Stimulated activated CD4-positive, alpha-beta T cell treated with anti-CD3 and anti-CD28 coated beads, Interleukin-12 subunit alpha, Interleukin-12 subunit beta, amount 100 ng/mL, for 4 hours (primary cell): ENCODE data around the gene LCTL.
"Not testable (repeated sequence)": the region's sequence is repeated elsewhere in the genome, so short reads cannot be mapped to it uniquely, and the experiment has no call there.

Experiments
- DNase-seq: peaks from one replicate; pipeline ENCODE4 v3.0.0-alpha.2; 2020

The LCTL gene

GRCh38 chr15:66564136-66565041 lies 1.4 kb downstream of the LCTL start:
- no peak for DNase-seq

DNA sequence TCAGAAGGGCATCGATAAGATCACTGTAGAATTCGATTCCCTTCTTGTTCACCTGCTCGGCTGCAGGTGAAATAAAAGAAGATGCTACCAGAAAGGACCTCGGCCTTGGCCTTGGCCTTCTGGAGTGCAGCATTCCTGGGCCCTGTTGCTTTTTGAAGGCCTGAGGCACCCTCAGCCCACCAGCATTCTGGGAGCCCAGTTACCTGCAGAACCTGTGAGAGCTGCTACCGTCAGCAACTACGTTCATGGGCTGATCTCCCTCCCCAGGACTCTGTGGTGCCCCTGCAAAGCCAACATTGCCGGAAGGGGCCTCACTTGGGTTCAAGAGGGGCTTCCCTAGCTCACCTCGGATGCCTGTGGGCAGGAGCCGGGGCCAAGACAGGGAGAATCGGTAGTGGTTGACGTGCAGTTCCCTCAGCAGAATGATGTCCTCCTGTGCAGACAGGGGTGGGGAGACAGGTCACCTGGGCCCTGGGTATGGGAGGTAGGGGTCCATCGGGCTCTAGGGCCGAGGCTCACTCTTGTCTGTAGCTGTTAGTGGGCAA lies 2.2 kb downstream of the LCTL start:
- no peak for DNase-seq

DNA sequence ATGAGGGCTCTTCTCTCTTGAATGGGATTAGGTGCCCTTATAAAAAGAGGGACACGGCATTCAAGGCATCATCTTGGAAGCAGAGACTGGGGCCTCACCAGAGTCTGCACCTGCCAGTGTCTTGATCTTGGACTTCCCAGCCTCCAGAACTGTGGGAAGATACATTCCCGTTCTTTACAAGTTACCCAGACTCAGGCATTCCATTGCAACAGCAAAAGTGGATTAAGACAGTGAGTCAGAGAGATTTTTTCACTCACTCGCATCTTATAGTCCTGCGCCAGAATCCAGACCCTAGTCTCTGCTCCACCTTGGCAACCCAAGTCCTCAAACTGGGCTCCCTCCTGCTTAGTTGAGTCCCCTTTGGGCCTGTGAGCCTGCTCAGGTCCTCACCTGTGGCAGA lies 2.7 kb downstream of the LCTL start:
- no peak for DNase-seq

GRCh38 chr15:66560856-66561525 lies 4.8 kb downstream of the LCTL start:
- DNase-seq, result no peak

GRCh38 chr15:66558271-66558670 lies 7.5 kb downstream of the LCTL start:
- no peak for DNase-seq

DNA sequence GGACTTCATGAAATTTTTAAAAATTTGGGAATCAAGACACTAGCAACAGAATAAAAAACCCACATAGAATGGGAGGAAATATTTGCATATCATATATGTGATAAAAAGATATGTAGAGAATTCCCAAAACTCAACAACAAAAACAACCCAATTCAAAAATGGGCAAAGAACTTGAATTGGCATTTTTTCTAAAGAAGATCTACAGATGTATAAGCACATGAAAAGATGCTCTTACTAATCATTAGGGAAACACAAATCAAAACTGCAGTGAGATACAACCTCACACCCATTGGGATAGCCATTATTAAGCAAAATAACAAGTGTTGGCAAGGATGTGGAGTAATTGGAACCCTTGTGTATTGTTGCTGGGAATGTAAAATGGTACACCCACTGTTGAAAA lies 10.1 kb downstream of the LCTL start:
- no peak for DNase-seq

- no peak for DNase-seq
Observed at GRCh38 chr15:66545255-66545654, 20.5 kb downstream of the LCTL start.

DNA sequence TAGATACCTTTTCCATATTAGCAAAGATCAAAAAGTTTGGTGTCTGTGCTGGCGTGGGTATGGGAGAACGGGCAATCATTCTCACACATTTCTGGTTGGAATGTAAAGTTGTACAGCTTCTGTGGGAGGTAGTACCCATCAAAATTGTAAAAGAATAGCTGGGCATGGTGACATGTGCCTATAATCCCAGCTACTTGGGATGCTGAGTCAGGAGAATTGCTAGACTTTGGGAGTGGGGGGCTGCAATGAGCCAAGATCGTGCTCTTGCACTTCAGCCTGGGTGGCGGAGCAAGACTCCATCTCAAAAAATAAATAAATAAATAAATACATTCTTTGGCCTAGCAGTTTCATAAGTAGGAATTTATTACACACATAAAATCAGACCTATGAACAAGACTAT lies 22.9 kb downstream of the LCTL start:
- no peak for DNase-seq

- no peak for DNase-seq
Observed at GRCh38 chr15:66535056-66535455, 30.7 kb downstream of the LCTL start.

DNA sequence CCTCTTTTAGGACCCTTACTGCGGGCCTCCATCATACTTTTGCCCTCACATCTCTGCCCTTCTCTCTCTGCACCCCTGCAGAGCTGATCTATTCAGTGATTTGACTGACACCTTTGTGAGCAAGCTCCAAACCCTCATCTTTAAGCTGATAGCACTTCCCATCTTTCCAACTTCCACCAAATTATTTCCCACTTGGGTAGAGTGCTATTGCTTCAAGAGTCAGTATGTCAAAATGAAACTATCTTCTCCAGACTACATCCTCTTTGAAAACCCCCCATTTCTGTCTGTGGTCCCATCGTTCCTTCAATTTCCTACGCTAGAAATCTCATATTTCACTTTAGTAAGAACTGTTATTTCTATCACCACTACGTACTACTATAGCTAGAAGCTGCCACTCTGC lies 41.0 kb downstream of the LCTL start:
- no peak for DNase-seq

DNA sequence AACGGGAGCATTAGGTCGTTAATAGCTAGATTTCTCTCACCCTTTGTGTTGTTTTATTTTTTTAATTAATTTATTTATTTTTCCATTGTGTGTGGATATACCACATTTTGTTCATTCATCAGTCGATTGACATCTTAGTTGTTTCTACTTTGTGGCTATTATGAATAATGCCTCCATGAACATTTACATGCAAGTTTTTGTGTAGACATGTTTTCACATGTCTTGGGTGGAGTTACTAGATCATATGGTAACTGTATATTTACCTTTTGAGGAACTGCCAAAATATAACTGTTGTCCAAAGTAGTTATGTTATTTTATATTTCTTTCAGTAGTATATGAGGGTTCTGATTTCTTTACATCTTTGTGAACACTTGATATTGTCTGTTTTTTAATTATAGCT lies 41.9 kb downstream of the LCTL start:
- DNase-seq, result no peak

GRCh38 chr15:66515901-66516322 lies 49.9 kb downstream of the LCTL start:
- DNase-seq, result no peak

DNA sequence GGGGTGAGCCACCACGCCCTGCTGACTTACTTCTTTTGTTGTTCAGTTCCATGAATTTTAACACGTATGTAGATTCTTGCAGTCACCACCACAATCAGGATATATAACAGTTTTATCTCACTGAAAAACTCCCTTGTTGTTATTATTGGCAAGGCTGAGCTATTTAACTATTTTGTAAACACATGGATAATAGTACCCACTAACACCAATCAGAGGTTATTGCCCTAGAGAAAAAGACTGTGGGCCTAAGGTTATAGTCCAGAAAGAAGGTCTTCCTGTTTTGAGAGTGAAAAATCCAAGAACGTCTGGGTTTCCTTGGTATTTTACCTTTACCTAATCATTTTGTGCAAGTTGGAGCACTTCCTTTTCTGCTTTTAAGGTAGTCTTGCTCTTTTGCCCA lies 51.2 kb downstream of the LCTL start:
- DNase-seq, result no peak

GRCh38 chr15:66508293-66508883 lies 57.4 kb downstream of the LCTL start:
- no peak for DNase-seq

GRCh38 chr15:66505818-66506217 lies 60.0 kb downstream of the LCTL start:
- DNase-seq, result no peak

DNA sequence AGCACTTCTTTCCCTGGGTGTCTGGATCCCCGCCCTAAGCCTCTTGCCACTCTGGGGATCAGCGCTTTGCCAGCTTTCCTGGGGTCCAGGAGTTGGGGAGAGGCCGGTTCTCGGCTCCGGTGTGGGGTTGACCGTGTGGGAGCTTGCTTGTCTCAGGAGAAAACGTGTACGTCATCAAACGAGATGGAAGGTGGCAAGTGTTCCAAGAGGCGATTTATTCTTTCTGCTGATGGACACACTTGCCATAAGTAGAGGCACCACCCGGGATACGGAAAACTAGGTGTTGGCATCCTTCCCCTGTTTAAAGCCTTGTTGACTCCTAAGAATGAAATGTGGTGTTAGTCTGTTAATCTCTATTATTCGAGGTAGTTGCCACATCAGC lies 60.4 kb downstream of the LCTL start:
- no peak for DNase-seq

- peak; percentile 76 for DNase-seq
Observed at GRCh38 chr15:66504563-66505429, 61.0 kb downstream of the LCTL start, which contains the start of the genes RPL4 and ZWILCH. Gene RPL4 (minus strand): TSS chr15:66504855. CDS start chr15:66504790, 65 bp downstream. Gene ZWILCH (plus strand): TSS chr15:66505326. CDS start chr15:66505339, 13 bp downstream.

DNA sequence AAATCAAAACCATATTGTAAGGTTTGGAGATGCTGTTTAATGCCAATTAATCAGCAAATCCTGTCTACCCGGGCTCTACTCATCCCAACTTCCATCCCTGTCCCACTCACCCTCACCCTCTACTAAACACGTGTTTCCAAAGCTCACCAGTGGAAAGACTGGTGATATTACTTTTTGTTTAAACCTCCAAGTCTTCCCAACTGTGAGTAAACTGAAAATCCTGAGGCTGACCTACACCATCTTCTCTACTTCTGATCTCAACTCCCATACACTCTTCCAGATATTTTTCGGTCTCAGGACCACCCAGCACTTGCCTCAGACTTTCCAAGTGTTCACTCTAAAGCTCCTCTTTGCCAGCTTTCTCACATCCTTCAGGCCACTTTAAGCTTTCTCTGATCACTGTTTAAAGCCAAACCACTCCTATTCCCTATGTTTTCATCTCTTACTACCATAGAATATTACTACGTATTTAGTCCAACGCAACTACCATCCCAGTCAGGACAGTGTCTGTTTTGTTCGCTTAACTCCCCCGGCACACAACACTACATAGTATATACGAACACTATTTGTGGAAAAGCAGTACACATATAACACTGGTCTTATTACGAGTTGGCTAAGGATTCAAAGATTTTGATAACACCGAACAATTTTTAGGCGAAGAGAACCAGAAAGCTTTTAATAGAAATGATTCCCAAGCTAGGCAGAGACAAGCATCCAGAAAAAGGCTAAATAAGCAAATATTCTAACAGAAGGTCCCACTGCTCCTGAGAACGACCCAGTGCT lies 61.8 kb downstream of the LCTL start:
- DNase-seq, result no peak

GRCh38 chr15:66503041-66503648 lies 62.7 kb downstream of the LCTL start:
- not testable (repeated sequence) for DNase-seq

DNA sequence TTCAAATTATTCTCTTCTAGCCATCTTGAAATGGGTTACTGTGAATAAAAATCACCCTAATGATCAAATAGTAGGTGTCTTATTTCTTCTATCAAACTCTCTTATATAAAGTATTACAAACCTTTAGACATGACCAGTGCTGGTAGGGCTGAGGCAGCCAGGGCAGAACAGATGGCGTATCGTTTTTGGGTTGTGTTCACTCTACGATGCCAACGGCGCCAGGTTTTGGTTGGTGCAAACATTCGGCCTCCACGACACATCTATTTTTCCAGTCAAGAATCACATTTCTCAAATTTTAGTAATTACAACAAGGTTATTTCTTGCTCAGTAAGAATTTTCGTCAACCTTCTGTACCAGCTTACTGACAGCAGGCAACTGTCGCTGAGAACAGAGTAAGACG lies 63.3 kb downstream of the LCTL start:
- DNase-seq, result no peak

GRCh38 chr15:66500346-66500745 lies 65.5 kb downstream of the LCTL start:
- not testable (repeated sequence) for DNase-seq
